Esophagus muscularis mucosa (tissue), 3 donors: ENCODE data around the gene EIF4G3.

ENCODE experiments used
- CTCF ChIP-seq, 3 experiments: fragments of 200-600 bp in 2 of 3; fragments of 450-650 bp in 1 of 3; sonication (generic) in 2 of 3; IDR thresholded peaks; one replicate each; pipeline ENCODE4 v1.5.1; 2017 to 2019; ENCODE audit warnings: antibody characterized with exemption in 3 of 3, mild to moderate bottlenecking in 2 of 3, moderate library complexity in 1 of 3
- POLR2A ChIP-seq: fragments of 450-650 bp; IDR thresholded peaks from one replicate; pipeline ENCODE4 v1.6.1; 2017; ENCODE audit warnings: antibody characterized with exemption, moderate library complexity, mild to moderate bottlenecking, low read depth
- POLR2AphosphoS5 ChIP-seq, 2 donors: sonication (generic); formaldehyde crosslinking; IDR thresholded peaks; one replicate each; pipeline ENCODE4 v1.6.1; 2017; ENCODE audit warnings: antibody characterized with exemption in 2 of 2

GRCh38 chr1:20993716-20994575, 182.8 kb downstream of the EIF4G3 start:
- TF ChIP-seq CTCF (IDR thresholded peaks at IDR 0.05) (no peak), POLR2A (no peak), POLR2AphosphoS5 (IDR thresholded peaks at IDR 0.05) (no peak)
